Activated CD4-positive, alpha-beta T cell treated with anti-CD3 and anti-CD28 coated beads, Interleukin-2, amount 50 U/mL, for 24 hours (primary cell): Measurements from ENCODE around the gene SH3PXD2B.
A peak's percentile ranks its signal among the peaks of the same experiment; 100 is the strongest.
"Not testable (repeated sequence)": the region's sequence is repeated elsewhere in the genome, so short reads cannot be mapped to it uniquely, and the experiment has no call there.

ENCODE experiments used
- DNase-seq, 2 donors: peaks; one replicate each; pipeline ENCODE4 v3.0.0-alpha.2; 2020; ENCODE audit warnings: low read depth in 1 of 2, low spot score in 1 of 2

SH3PXD2B gene

DNA sequence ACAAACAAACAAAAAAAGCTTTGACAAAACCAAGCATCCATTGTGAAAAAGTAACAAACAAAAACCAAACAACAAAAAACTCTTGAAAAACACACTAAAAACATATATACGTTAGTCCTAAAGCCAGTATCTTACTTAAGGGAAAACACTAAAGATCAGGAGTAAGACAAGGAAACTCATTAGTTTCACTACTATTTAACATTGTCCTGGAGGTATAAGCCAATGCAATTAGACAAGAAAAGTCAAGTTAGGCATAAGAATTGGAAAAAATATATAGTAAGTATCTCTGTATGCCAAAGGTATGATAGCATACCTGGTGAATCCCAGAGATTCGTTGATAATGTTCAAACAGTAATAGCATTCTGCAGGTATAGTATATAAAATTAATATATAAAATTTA, 148.9 kb downstream of the SH3PXD2B start:
- DNase-seq: no peak

DNA sequence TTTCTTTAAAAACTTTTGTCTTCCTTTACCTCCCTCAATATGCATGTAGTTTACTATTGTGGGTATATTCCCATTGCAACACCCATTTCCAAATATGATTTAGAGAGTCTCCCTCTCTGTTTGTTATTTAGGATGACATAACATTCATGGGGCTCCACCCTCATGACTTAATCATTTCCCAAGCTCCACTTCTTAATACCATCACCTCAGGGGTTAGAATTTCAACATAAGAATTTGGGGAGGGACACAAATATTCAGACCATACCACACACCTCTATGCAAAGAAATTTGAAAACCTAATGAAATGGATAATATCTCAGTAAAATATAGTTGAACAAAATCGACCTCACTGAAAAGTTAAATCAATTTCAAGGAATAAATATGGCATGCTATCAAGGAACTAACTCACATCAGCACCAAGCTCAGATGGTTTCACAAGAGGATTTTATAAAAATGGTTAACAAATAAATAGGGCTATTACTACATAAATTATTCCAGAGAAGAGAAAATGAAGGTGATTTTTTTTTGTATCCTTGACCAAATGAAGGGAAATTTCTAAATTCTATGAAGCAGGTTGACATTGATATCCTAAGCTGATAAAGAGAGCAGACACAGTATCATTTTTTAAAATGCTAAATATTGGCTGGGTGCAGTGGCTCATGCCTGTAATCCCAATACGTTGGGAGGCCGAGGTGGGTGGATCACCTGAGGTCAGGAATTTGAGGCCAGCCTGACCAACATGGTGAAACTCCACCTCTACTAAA, 150.6 kb downstream of the SH3PXD2B start:
- no peak for DNase-seq

DNA sequence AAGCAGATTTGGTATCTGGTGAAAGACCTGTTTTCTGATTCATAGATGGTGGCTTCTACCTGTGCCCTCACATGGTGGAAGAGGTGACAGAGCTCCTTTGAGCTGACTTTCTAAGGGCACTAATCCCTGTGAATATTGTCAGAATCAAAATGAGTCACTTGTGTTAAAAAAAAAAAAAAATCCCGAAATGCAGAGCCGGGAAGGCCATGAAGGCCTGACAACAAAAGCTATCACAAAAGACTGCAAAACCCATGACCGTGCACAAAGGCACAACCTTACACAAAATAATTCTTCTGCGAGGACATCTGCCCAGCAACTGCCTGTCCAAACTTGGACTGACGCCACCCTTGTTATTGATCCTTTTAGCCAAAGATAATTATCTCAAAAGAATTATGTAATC, 151.2 kb downstream of the SH3PXD2B start:
- DNase-seq: no peak

GRCh38 chr5:172302047-172302710, 152.1 kb downstream of the SH3PXD2B start:
- DNase-seq: no peak

- DNase-seq: no peak
Observed at GRCh38 chr5:172299916-172300439, 154.3 kb downstream of the SH3PXD2B start.

GRCh38 chr5:172294831-172295230, 159.5 kb downstream of the SH3PXD2B start:
- DNase-seq: no peak

- no peak for DNase-seq
Observed at GRCh38 chr5:172293745-172294342, 160.5 kb downstream of the SH3PXD2B start.

DNA sequence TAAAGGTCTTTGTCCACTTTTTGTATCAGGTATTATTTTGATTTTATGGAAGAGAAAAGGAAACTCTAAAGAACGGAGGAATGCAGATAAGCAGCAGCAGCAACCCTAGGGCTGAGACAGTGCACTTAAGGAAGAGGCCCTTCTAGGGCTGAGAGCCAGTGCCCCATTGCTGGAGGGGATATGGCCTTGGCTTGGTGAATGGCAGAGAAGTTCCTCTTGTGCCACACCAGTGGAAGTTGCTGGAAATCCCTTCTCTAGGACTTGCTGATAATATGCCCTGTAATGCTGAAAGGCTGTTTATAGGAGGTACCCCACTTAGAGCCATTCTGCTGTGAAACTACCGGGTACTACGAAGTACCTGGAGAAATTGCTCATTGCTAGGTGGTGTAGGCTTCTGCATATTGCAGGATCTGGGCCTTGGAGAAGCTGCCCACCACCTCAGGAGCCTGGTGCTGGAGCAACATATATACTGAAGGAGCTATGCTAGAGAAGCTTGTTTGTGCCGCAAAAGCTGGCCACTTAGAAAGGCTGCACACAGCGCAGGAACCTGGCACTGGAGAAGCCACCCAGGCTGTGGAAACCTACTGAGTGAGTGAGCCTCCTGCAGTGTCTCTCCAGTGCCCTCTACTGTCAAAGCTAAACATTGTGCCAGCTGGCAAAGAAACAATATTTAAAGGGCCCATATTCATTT, 161.1 kb downstream of the SH3PXD2B start:
- peak; percentile 25 to 58 for DNase-seq

DNA sequence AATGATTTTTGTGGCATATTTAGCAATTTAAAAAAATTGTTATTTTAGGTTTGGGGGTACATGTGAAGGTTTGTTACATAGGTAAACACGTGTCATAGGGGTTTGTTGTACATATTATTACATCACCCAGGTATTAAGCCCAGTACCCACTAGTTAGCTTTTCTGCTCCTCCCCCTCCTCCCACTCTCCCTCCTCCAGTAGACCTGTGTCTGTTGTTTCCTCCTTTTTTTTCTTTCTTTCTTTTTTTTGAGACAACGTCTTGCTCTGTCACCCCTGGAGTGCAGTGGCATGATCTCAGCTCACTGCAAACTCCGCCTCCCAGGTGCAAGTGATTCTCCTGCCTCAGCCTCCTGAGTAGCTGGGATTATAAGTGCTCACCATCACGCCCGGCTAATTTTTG, 162.5 kb downstream of the SH3PXD2B start:
- DNase-seq: not testable (repeated sequence)

DNA sequence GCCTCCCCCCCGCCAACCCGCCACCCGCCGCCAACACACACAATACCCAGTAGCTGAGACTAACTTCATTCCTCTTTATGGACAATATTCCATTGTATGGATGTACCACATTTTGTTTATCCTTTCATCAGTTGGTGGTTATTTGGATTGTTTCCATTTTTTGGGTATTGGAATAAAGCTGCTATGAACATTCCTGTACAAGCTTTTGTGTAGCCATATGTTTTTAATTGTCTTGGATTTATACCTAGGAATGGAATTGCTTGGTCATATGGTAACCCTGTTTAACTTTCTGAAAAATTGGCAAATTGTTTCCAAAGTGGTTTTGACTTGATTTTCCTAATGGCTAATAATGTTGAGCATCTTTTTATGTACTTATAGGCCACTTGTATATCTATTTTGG, 165.9 kb downstream of the SH3PXD2B start:
- no peak for DNase-seq

DNA sequence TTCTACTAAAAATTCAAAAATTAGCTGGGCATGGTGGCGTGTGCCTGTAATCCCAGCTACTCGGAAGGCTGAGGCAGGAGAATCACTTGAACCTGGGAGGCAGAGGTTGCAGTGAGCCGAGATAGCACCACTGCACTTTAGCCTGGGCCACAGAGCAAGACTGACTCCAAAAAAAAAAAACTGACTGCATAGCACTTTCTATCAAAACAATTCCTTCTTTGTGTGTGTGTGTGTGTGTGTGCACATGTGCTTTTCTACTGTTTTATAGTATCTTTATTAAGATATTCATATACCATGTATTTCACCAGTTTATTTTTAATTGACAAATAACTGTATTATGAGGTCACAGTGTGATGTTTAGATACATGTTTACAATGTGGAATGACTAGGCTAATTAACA, 167.2 kb downstream of the SH3PXD2B start:
- not testable (repeated sequence) for DNase-seq

DNA sequence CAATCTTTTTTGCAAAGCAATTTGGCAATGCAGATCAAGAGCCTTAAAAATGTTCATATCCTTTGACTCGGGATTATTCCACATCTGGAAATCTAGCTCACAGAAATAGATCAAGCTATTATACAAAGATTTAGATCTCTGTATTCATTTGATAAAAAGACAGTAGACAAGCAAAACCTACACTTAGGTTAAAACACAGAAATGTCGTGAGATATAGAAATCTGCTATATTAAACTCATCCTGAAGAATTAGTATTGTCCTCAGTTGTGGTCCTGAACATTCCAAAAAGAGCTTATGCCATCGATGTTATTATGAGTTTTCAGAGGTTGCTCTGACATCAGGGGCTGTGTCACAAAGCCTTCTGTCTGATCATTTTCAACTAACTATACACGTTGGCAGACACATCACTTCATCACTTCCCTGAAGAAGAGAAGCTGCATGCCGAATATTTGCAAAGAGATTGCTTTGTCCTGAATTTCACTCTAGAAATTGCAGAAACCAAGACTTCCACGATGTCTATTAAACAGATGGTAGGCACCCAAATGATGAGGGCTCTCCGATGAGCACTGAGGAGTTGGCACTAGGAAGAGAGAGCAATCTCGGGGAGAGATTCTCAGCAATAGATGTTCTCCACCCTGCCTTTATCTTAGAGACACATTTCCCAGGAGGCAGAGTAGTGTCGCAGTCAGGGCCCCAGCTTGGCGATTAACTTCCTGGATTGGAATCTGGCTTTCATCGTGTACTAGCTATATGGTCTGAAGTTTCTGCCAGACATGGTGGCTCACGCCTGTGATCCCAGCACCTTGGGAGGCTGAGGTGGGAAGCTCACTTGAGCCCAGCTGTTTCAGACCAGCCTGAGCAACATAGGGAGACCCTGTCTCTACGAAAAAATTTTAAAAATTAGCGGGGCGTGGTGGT, 168.8 kb downstream of the SH3PXD2B start:
- no peak for DNase-seq

- no peak for DNase-seq
Observed at GRCh38 chr5:172284611-172284980, 169.7 kb downstream of the SH3PXD2B start.

DNA sequence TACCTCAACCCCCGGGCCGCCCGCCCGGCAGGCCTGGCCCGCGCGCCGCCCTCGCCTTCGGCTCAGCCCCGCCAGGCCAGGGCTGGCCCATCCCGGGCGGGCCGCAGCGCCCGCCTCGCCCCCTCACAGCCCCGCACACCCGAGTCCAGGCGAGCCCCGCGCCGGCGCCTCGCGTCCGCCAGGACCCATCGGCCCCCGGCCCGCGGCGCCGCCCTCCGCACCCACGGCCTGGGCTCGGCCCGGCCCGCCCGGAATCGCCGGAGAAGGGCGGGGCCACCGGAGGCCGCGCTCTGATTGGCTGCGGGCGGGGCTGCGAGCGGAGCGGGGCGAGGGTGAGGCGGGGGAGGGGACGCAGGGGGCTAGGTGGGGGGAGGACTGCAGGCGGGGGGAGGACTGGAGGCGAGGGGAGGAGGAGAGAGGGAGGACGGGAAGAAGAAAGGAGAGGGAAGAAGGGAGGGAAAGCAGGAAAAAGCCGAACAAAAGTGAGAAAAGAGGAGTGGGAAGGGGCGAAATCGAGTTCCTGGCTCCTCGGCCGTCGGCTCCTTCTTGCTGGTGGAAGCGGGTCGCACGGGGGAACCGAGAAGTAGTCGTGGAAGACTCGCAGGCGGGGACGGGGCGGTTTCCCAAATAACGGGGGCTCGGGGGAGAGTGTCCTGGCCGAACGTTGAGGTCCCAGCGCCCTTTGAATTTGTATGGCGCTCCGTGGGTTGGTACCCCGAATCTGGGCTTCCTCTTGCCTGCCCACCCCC, 170.3 kb downstream of the SH3PXD2B start:
- peak; percentile 56 to 57 for DNase-seq

DNA sequence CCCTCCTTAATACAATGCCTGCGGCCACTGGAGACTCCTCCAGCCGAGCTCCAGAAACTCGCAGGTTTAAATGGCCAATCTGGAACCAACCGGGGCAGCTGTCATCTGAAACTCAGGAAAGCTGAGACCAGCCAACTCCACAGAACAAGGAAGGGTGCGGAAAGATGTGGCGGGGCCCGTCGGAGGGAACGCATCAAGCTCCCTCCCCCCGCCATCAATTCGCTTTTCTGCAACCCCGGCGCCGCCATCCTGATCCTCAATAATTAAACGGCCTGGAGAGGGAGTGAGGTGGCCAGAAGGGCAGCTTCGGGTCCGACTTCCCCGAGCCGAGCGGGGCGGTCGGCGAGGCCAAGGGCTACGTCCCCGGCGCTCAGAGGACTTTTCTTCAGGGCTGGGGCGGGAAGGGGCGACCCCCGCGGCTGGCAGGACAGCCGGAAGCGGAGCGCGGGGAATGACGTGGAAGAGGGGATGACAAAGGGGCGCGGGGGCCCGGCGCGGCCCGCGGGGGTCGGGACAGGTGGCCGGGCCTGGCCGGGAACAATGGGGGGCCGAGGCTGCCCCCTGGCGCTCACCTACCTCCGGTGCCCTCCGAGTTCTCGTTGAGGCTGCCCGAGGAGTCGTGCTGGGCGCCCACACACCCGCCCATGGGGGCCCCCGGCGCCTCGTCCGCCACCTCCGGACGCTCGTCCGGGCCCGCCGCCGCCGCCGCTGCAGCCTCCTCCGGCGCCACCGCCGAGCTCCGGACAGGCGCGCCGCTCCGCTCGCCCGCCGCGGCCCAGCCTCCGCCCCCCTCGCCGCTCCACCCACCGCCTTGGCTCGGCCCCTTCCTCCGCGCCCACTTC, 171.1 kb downstream of the SH3PXD2B start, which contains the start of gene UBTD2:
Gene UBTD2 (minus strand): TSS at position 745 of the 842 bp plus-strand sequence. CDS start 99 bp downstream, at position 646.
- DNase-seq: peak; percentile 54 to 58

- no peak for DNase-seq
Observed at GRCh38 chr5:172282272-172283019, 171.9 kb downstream of the SH3PXD2B start.

DNA sequence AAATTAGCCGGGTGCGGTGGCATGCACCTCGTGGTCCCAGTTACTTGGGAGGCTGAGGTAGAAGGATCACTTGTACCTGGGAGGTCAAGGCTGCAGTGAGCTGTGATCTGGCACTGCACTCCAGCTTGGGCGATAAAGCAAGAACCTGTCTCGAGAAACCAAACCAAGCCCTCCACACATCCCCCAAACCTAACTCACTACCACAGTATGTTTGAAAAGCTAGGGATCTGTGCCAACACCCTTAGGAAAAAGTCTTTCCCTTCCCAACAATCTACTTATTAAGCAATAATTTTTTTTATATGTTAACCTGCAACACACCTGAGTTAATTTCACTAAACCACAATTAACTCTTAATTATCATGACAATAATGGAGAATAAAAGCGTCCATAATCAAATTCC, 173.0 kb downstream of the SH3PXD2B start:
- no peak for DNase-seq

GRCh38 chr5:172280929-172281328, 173.4 kb downstream of the SH3PXD2B start:
- no peak for DNase-seq
